Erythroblast (primary cell): ENCODE results near the gene ANKRD66.
"Not testable (repeated sequence)": the region's sequence is repeated elsewhere in the genome, so short reads cannot be mapped to it uniquely, and the experiment has no call there.

Source experiments
- DNase-seq, 2 experiments: peaks; one replicate each; lab custom pipeline; 2025; lab: John Stamatoyannopoulos, UW
- GATA1 ChIP-seq: IDR thresholded peaks from 2 replicates; pipeline ENCODE4 v1.6.1; 2011; ENCODE audit warnings: low read depth, mild to moderate bottlenecking, control low read depth, low read length, moderate library complexity
- POLR2A ChIP-seq: IDR thresholded peaks from 2 replicates; pipeline ENCODE4 v1.6.1; 2011; ENCODE audit warnings: mild to moderate bottlenecking, low read length

The ANKRD66 gene

DNA sequence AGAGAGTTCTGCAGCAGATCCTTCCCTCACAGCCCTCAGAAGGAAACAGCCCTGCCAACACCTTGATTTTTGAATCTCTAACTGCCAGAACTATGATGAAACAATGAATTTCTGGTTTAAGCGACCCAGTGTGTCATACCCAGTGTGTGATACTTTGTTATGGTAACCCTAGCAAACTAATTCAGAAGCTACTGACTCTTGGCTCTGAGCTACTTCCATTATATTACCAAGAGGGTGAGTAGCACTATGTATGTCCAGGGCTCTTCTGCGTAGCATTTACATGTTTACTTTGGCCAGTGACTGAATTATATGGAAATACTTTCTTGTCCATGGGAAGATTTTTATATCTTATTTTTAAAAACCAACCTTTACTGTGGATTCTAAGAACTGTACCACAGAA, 16.7 kb downstream of the ANKRD66 start:
- no peak for TF ChIP-seq GATA1
- no peak for TF ChIP-seq POLR2A

DNA sequence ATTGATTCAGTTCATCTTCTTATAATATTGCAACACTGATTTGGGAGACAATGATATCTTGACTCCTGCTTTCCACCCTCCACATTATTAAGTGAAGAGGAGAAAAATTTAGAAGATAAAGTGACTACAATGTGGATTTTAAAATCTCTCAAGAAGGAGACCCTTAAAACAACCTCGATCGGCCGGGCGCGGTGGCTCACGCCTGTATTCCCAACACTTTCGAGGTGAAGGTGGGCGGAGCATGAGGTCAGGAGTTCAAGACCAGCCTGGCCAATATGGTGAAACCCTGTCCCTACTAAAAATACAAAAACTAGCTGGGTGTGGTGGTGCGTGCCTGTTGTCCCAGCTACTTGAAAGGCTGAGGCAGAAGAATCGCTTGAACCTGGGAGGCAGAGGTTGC, 17.5 kb downstream of the ANKRD66 start:
- not testable (repeated sequence) for DNase-seq

More for the DNA sequence above, 16.7 kb downstream of the ANKRD66 start:
- no peak for DNase-seq

GRCh38 chr6:46764961-46765360, 18.2 kb downstream of the ANKRD66 start:
- TF ChIP-seq GATA1 (no peak), POLR2A (no peak)
- DNase-seq: no peak

DNA sequence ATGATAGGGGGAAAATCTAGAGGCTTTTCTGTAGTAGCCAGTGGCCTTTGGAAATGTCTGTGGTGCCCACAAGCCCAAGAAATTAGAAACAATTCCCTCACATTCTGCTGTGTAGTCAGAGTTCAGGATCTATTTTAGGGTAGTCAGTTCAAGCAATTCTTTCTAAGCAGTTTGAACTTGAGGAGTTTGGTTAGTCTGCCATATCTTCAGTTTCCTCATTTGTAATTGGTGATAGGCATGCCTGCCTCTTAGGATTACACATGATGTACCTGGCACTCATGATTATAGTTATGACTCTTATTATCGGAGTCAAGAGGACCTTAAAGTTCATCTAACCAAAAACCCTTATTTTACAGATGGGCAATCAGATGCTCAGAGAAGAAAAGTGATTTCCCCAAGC, 25.3 kb downstream of the ANKRD66 start:
- TF ChIP-seq POLR2A: no peak
- no peak for TF ChIP-seq GATA1
- no peak for DNase-seq

GRCh38 chr6:46772762-46773161, 26.0 kb downstream of the ANKRD66 start:
- no peak for TF ChIP-seq POLR2A
- no peak for TF ChIP-seq GATA1
- no peak for DNase-seq

- TF ChIP-seq POLR2A (no peak), GATA1 (no peak)
- no peak for DNase-seq
These were observed 26.6 kb downstream of the ANKRD66 start for GRCh38 chr6:46773201-46773855.

DNA sequence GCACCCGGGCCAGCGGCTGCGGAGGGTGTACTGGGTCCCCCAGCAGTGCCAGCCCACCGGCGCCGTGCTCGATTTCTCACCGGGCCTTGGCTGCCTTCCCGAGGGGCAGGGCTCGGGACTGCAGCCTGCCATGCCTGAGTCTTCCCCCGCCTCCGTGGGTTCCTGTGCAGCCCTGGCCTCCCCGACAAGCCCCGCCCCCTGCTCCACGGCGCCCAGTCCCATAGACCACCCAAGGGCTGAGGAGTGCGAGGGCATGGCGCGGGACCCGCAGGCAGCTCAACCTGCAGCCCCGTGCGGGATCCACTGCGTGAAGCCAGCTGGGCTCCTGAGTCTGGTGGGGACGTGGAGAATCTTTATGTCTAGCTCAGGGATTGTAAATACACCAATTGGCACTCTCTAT, 28.0 kb downstream of the ANKRD66 start:
- DNase-seq: not testable (repeated sequence)

- TF ChIP-seq GATA1: no peak
- DNase-seq: no peak
These were observed 29.5 kb downstream of the ANKRD66 start for GRCh38 chr6:46776070-46776712.

DNA sequence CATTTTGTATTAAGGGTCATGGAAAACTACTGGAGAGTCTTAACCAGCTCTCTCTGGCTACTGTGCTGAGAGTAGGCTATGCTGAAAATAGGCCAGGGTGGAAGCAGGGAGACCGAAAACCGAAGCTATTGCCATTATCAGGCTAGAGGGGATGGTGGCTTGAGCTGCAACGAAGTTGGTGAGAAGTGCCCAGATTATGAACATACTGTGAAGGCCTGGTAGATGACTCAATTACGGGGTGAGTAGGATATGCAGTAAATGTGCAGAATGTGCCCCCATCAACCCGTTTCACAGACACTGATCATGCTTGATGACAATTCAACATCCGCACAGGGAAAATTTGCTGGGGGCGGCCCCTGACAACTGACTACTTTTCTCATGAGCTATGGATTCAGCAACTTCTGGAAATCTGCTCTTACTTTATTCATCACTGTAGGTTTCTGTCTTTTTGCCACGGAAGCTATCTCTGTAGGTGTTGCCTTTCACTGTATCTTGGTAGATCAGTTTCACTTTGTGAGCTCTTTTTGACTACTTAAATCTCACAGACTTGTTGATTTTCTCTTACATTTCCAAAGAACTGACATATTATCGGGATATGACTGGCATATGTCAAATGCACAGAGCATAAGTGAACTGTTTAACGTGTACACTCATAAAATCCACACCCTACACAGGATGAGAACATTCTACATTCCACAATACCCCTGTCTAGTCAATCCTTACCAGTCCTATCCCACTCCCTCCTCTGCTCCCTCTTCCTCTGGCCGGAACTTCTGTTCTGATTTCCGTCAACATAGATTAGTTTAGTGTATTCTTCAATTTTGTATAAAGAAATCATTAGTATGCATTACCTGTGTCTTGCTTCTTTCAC, 31.0 kb downstream of the ANKRD66 start:
- TF ChIP-seq GATA1: no peak
- no peak for TF ChIP-seq POLR2A
- DNase-seq: no peak

- TF ChIP-seq POLR2A: no peak
- no peak for TF ChIP-seq GATA1
- DNase-seq: peak; percentile 39 to 65
These were observed 35.0 kb downstream of the ANKRD66 start for GRCh38 chr6:46781478-46782378.

DNA sequence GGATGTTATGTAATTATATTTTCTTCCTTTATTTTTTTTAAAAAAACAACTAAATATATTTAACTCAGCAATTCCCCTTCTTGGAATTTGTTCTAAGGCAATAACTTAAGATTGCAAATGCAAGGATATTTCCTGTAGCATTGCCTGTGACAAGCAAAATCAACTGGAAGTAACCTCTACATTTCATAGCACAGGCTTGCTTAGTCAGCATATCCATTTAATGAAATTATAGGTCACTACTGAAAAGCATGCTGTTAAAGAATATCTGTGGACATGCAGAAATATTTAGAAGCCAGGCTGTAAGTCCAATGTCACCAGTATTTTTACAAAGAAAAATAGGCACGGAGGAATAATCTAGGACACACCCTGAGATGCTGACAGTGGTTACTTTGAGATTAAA, 37.8 kb downstream of the ANKRD66 start:
- TF ChIP-seq GATA1 (no peak), POLR2A (no peak)
- no peak for DNase-seq

DNA sequence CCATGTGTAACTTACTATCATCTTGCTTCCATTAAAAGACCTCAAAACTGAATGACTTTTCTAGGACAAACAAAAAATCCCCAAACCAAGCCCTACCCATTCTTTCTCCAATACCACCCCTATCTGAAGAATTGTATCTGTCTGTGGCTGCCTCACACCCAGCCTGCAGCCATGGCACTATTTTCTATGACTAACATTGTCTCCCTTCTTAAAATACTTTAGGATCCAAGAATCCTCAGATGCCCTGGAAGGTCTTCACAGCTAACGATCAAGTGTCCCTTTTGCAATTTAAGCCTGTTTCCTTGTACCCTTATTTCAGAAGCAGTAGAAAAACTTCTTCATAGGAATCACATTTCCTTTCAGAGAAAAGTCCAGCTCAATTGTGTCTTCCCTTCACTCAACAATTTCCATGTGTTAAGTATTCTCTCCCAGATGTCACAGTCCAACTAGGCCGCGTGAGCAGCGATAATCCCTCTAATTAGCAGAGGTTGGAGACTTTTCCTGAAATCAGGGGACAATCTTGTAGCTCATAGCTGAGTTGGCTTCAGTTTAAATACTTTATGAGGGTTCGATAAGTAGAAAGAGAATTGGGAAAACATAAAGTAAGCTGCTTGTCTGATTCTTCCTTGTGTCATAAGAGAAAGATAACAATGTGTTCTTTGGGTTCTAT, 41.3 kb downstream of the ANKRD66 start:
- DNase-seq: no peak
- TF ChIP-seq GATA1 (no peak), POLR2A (no peak)

DNA sequence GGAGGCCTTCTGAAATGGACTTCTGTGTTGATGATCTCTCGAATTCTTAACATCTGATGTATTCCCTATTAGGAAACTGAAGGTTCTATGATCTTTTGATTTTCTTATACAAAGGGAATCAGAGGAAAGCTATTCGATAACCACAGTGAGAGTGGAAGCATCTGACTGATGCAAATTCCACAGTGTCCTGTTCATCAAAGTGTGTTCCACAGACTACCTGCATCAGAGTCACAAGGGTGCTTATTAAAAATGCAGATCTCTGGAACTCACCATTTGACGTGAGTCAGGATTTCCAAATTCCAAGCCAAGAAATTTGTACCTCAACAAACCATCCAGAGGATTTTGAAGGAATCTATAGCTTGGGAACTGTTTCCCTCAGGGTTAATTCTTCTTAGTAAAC, 42.1 kb downstream of the ANKRD66 start:
- TF ChIP-seq GATA1: no peak
- no peak for TF ChIP-seq POLR2A
- DNase-seq: no peak
